ENCODE measurements around the gene BEND5. TPM values are rescaled to one million over a fixed set of nuclear protein-coding genes. Genes with fewer than 3 reads are reported as not detected.

BEND5 gene
- total and polyA plus RNA-seq, 2 of the 13 experiments (the other 11 are each of a cell fraction or from before 2014, with no cell fraction given): 0.11 TPM; not detected in 1

GRCh38 chr1:48817505-48818114 lies 40.9 kb upstream of the BEND5 start:
- no peak overlapping the region for H2AFZ ChIP-seq (ENCODE audit: low read length)
- H4K20me1 ChIP-seq (ENCODE audit: insufficient read depth, low read length): no peaks in the 10 kb centered on the region
- no peak overlapping the region for H3K27ac ChIP-seq (ENCODE audit: extremely low read length, insufficient read depth, low read length)
- ChIA-PET POLR2A (no interaction called here), CTCF (ENCODE audit: low intra/inter-chr PET ratio, low total read pairs) (interaction anchor here (0.6 to 1.4 kb wide), 2 partner anchors 140 to 245 kb away, joined by 3 to 7 read pairs; no protein-coding TSS in a partner anchor)
- DNase-seq (ENCODE audit: low spot score) (peak; percentile 18), ATAC-seq (peak; percentile 93), FAIRE-seq (peak; percentile 70)
- no peaks in the 10 kb centered on the region for H3K36me3 ChIP-seq (replicated peaks in 1 of 2; ENCODE audit: control insufficient read depth in 1 of 2, insufficient read depth in 2 of 2, low read length in 2 of 2)
- in situ Hi-C loops (cut with HindIII; ENCODE audit: extremely low pct_ligation_motif_present, low pct_unique_long_range_greater_than_20kb): loop anchor here (10.0 kb wide), 1 partner anchor 263 kb away; no protein-coding TSS in a partner anchor
- no peaks in the 10 kb centered on the region for H3K4me1 ChIP-seq (ENCODE audit: insufficient read depth, low read length)
- no TSS peak for BruUV-seq (replicated peaks)
- H3K27me3 ChIP-seq (ENCODE audit: control insufficient read depth in 1 of 2, insufficient read depth in 2 of 2, low read length in 2 of 2): no peaks in the 10 kb centered on the region
- no peaks in the 10 kb centered on the region for H3K79me2 ChIP-seq (ENCODE audit: insufficient read depth, low read length)
- 34% methylated on average over 4 of the region's 4 CpGs for WGBS (ENCODE audit: low lambda C conversion rate)
- H3K4me2 ChIP-seq (ENCODE audit: low read depth, low read length): no peak overlapping the region
- H3K9ac ChIP-seq (ENCODE audit: insufficient read depth, low read depth, low read length): no peak overlapping the region
- H3K4me3 ChIP-seq (replicated peaks in 1 of 3; ENCODE audit: insufficient read depth in 1 of 3, low read depth in 2 of 3, low read length in 3 of 3): no peak overlapping the region
- intact Hi-C loops (cut with micrococcal nuclease; ENCODE audit: unreplicated experiment): loop anchor here (1.0 to 2.0 kb wide), 3 partner anchors 65 to 140 kb away; no protein-coding TSS in a partner anchor
- no peaks in the 10 kb centered on the region for H3K9me3 ChIP-seq (ENCODE audit: low read length)
- peak; percentile 33; the same call in 1 of the 2 replicates for TF ChIP-seq TFAP4 (IDR thresholded peaks at IDR 0.05; ENCODE audit: borderline replicate concordance, low read depth)
- TF ChIP-seq PPARG (CRISPR knock-in tag; conservative IDR thresholded peaks at IDR 0.05): no peak
- TF ChIP-seq TFE3 (CRISPR knock-in tag; IDR thresholded peaks at IDR 0.05): no peak
- TF ChIP-seq ELF1 (CRISPR knock-in tag; IDR thresholded peaks at IDR 0.05): no peak
- TF ChIP-seq GABPB1 (CRISPR knock-in tag; IDR thresholded peaks at IDR 0.05): no peak
- no peak for TF ChIP-seq CEBPB (IDR thresholded peaks at IDR 0.05; ENCODE audit: borderline replicate concordance, low read depth, low read length)
- TF ChIP-seq CHD4 (IDR thresholded peaks at IDR 0.05; ENCODE audit: borderline replicate concordance, low read length): no peak
- peak; percentile 73 for TF ChIP-seq STAG1 (CRISPR knock-in tag; IDR thresholded peaks at IDR 0.05)
- TF ChIP-seq CTCF (CRISPR knock-in tag; IDR thresholded peaks at IDR 0.05): peak; percentile 85
- 0 out of 2 replicates have a peak, but pooled peaks have one; percentile 32 for TF ChIP-seq RAD21 (CRISPR knock-in tag; IDR thresholded peaks at IDR 0.05)
- TF ChIP-seq HMGXB4 (CRISPR knock-in tag; IDR thresholded peaks at IDR 0.05; ENCODE audit: borderline replicate concordance in 1 of 2, low read depth in 1 of 2): no peak

Data from HepG2 (cell line).